ENCODE results near the gene NXN. TPM values are rescaled to one million over a fixed set of nuclear protein-coding genes. Genes with fewer than 3 reads are reported as not detected.

NXN gene
- total RNA-seq, 4 donors from 2014 or later: 39.6 to 103 (median 59.1) TPM

DNA sequence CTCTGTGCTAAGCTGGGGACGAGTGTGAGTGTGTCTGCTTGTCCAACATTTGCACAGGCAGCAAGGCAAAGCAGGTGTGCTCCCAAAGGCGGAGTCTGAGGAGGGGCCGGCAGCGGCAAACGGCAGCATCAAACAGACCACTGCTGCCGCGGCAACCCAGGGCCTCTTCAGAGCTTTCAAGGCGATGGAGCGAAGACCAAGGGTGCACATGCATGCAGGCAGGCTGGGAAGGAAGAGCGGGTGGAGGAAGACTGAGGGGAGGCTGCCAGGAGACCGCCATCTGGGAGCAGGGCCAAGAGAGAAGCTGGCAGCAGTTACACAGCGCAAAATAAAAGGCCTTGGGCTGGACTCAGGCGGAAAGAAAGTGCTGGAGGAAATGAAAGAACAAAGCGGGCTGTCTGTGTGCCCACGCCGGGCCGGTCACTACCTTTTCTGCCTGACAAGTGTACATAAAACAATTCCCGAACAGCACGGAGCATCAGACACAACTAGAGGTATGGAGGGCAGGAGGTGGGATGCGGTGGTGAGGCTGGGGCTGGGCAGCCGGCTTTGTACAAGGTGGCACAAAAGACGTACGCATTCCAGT is 25.9 kb upstream of the NXN start:
- ATAC-seq: peak; percentile 37
- Histone ChIP-seq H3K4me1 (peaks cover 8 to 98% (median 85%) of the 10 kb centered on the region in 3 donors), H3K27me3 (no peaks in the 10 kb centered on the region), H3K9me3 (no peaks in the 10 kb centered on the region), H3K36me3 (peaks cover 0 to 80% of the 10 kb centered on the region in 2 donors), H3K27ac (peak overlapping the region; percentile 22 to 96 (median 89)), H3K4me3 (peak overlapping the region in 1 of 2 donors; percentile 23)
- WGBS, 2 donors (ENCODE audit: low coverage in 1 of 2): 12 to 36% methylated on average over 10 to 16 of the region's 23 CpGs
- TF ChIP-seq POLR2AphosphoS5 (IDR thresholded peaks at IDR 0.05) (peak; percentile 61), EP300 (IDR thresholded peaks at IDR 0.05) (no peak)

- peaks cover 0 to 80% of the 10 kb centered on the region in 2 donors for H3K36me3 ChIP-seq
- peak overlapping the region in 3 of 4 donors; percentile 89 to 96 (median 89) for H3K27ac ChIP-seq
- no peaks in the 10 kb centered on the region for H3K27me3 ChIP-seq
- no peaks in the 10 kb centered on the region for H3K9me3 ChIP-seq
- H3K4me3 ChIP-seq: no peak overlapping the region
- peaks cover 8 to 98% (median 87%) of the 10 kb centered on the region in 3 donors for H3K4me1 ChIP-seq
- ATAC-seq: no peak
- TF ChIP-seq CTCF (IDR thresholded peaks at IDR 0.05): no peak
- TF ChIP-seq EP300 (IDR thresholded peaks at IDR 0.05): no peak
- TF ChIP-seq POLR2AphosphoS5 (IDR thresholded peaks at IDR 0.05): no peak
- TF ChIP-seq POLR2A (IDR thresholded peaks at IDR 0.05): no peak
- 30% methylated on average over 4 of the region's 13 CpGs; no CpG with 5 or more reads in 1 of the 2 donors for WGBS, 2 donors (ENCODE audit: low coverage in 1 of 2)
Observed at GRCh38 chr17:1004769-1005295, 25.3 kb upstream of the NXN start.

DNA sequence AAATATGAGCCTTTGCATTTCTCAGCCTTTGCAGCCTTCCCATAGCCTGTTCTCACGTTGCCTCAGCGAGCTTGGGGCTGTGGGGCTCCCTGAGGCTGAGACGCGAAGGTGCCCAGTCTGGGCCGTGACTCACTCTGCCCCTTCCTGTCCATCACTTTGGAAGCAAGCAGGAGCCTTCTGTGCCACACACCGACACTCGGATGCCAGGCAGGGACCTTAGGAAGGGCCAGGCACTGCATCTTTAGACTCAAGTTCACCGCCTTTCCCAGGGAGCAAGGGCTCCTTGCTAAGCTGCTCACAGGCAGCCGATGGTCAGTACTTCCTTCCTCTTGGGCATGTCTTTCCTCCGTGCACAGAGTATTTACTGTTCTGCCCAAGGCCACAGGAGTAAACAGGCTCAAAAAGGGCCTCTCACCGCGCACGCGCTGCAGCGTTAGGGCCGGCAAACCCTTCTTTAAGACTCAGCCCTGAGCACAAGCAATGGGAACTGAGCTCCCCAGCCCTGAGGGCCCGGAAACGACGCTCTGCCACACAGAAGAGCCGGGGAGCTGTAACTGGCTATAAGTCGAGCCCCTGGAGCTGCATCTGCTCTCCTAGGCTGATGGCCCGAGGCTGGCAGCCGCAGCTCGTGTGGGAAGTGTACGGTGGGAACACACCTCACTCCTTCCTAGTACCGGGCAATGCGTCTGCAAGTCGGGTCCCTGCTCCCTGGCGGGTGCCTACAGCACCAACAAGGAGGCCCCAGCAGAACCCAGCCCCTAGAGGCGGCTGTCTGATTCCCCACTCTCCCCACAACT is 24.6 kb upstream of the NXN start:
- Histone ChIP-seq H3K27ac (peak overlapping the region in 3 of 4 donors; percentile 89 to 96 (median 89)), H3K4me1 (peaks cover 8 to 98% (median 84%) of the 10 kb centered on the region in 3 donors), H3K36me3 (peaks cover 0 to 79% of the 10 kb centered on the region in 2 donors), H3K9me3 (no peaks in the 10 kb centered on the region), H3K4me3 (no peak overlapping the region), H3K27me3 (no peaks in the 10 kb centered on the region)
- no peak for ATAC-seq
- WGBS, 2 donors (ENCODE audit: low coverage in 1 of 2): 53 to 76% methylated on average over 3 to 4 of the region's 30 CpGs
- TF ChIP-seq POLR2A (IDR thresholded peaks at IDR 0.05): no peak
- TF ChIP-seq POLR2AphosphoS5 (IDR thresholded peaks at IDR 0.05): no peak
- TF ChIP-seq EP300 (IDR thresholded peaks at IDR 0.05): no peak
- TF ChIP-seq CTCF (IDR thresholded peaks at IDR 0.05): no peak

- peaks cover 8 to 98% (median 80%) of the 10 kb centered on the region in 3 donors for H3K4me1 ChIP-seq
- 75% methylated on average over 2 of the region's 5 CpGs; no CpG with 5 or more reads in 1 of the 2 donors for WGBS, 2 donors (ENCODE audit: low coverage in 1 of 2)
- H3K27ac ChIP-seq: peak overlapping the region in 3 of 4 donors; percentile 89 to 96 (median 89)
- no peak for TF ChIP-seq POLR2AphosphoS5 (IDR thresholded peaks at IDR 0.05)
- TF ChIP-seq EP300 (IDR thresholded peaks at IDR 0.05): no peak
- TF ChIP-seq POLR2A (IDR thresholded peaks at IDR 0.05): no peak
- TF ChIP-seq CTCF (IDR thresholded peaks at IDR 0.05): no peak
- H3K9me3 ChIP-seq: no peaks in the 10 kb centered on the region
- ATAC-seq: no peak
- peaks cover 0 to 75% of the 10 kb centered on the region in 2 donors for H3K36me3 ChIP-seq
- no peak overlapping the region for H3K4me3 ChIP-seq
- no peaks in the 10 kb centered on the region for H3K27me3 ChIP-seq
Observed at GRCh38 chr17:1003633-1003971, 24.0 kb upstream of the NXN start.

DNA sequence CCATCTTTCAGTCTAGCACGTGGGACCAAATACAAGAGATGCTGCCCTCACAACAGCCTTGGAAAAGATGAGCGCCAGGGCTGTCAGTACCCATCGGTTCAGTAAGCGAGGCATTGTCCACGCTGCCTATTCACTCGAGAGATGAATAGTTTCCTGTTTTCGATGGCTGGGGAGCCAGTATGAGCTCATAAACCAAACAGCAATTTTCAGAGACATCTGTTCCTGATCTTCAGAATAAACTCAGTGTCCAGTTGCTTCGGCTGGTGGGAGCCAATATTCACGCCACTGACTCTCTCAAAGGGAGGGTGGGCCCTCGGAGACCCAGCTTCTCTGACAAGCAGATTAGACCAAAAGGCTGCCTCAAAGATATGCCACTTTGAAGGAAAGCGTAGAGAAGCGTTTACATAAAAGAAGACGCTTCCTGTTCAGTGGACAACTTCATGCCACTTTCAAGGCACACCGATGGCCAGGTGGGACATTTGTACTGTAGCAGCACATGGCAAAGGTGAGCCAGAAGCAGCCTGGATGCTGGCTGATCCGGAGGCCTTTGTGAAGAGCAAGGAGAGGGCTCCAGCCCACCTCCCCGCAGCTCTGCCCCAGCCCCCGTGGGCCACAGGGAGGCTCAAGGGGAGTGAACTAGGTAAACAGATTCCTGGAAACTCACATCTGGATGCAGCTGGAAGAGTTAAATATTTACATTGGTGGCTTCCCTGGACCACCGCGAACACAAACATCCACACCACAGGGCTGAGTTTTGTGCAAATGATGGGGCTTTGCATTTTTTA is 23.4 kb upstream of the NXN start:
- H3K4me1 ChIP-seq: peaks cover 8 to 98% (median 78%) of the 10 kb centered on the region in 3 donors

More for the DNA sequence above, 23.4 kb upstream of the NXN start:
- Histone ChIP-seq H3K27me3 (no peaks in the 10 kb centered on the region), H3K36me3 (peaks cover 0 to 69% of the 10 kb centered on the region in 2 donors), H3K27ac (peak overlapping the region; percentile 81 to 96 (median 89)), H3K9me3 (no peaks in the 10 kb centered on the region), H3K4me3 (no peak overlapping the region)
- no peak for TF ChIP-seq CTCF (IDR thresholded peaks at IDR 0.05)
- TF ChIP-seq POLR2A (IDR thresholded peaks at IDR 0.05): no peak
- TF ChIP-seq POLR2AphosphoS5 (IDR thresholded peaks at IDR 0.05): no peak
- no peak for TF ChIP-seq EP300 (IDR thresholded peaks at IDR 0.05)
- ATAC-seq: peak; percentile 4
- WGBS, 2 donors (ENCODE audit: low coverage in 1 of 2): 46 to 58% methylated on average over 2 to 15 of the region's 19 CpGs

Measured in gastroesophageal sphincter (tissue), 4 donors.